Keratinocyte (primary cell): ENCODE measurements around the gene SPON1. TPM values are rescaled to one million over a fixed set of nuclear protein-coding genes. Genes with fewer than 3 reads are reported as not detected.

Experiments
- DNase-seq: peaks from one replicate; pipeline ENCODE4 v3.0.0-alpha.2; 2011; ENCODE audit warnings: low read depth, missing footprints, low spot score
- FAIRE-seq: peaks from 2 replicates; lab custom pipeline; 2011; peaks lifted over from hg19 to GRCh38; lab: Jason Lieb, UNC
- H2AFZ ChIP-seq: 2 replicates; pipeline ENCODE4 v1.6.0; 2012; ENCODE audit warnings: low read length, control low read depth, inconsistent platforms; ENCODE audit not compliant: control insufficient read depth
- H3K27ac ChIP-seq: 2 replicates; pipeline ENCODE4 v1.5.1; 2011; ENCODE audit warnings: low read length; ENCODE audit not compliant: control insufficient read depth, insufficient read depth
- H3K27me3 ChIP-seq: 3 replicates; pipeline ENCODE4 v1.6.0; 2011; ENCODE audit warnings: low read length; ENCODE audit not compliant: control insufficient read depth, insufficient read depth; ENCODE audit errors: extremely low read depth
- H3K36me3 ChIP-seq, 2 experiments: 2 replicates in 1 of 2; 3 replicates in 1 of 2; pipeline ENCODE4 v1.5.1; 2011; ENCODE audit warnings: low read length in 2 of 2, mild to moderate bottlenecking in 1 of 2; ENCODE audit not compliant: control insufficient read depth in 2 of 2, insufficient read depth in 2 of 2; ENCODE audit errors: extremely low read depth in 1 of 2
- H3K4me1 ChIP-seq: 3 replicates; pipeline ENCODE4 v1.5.1; 2011; ENCODE audit warnings: low read length; ENCODE audit not compliant: control insufficient read depth, insufficient read depth; ENCODE audit errors: extremely low read depth
- H3K4me2 ChIP-seq: 3 replicates; pipeline ENCODE4 v1.6.0; 2011; ENCODE audit warnings: low read depth, low read length; ENCODE audit not compliant: control insufficient read depth, insufficient read depth; ENCODE audit errors: extremely low read depth
- H3K4me3 ChIP-seq, 3 experiments: fragments of 200-600 bp in 1 of 3; sonication (generic) in 1 of 3; 2 replicates in 2 of 3; 3 replicates in 1 of 3; pipeline ENCODE4 v1.5.1; 2011 to 2016; ENCODE audit warnings: low read length in 3 of 3, mild to moderate bottlenecking in 3 of 3, control low read depth in 2 of 3, inconsistent platforms in 1 of 3, low read depth in 1 of 3, mixed read lengths in 1 of 3, mixed run types in 1 of 3, moderate library complexity in 1 of 3; ENCODE audit not compliant: control insufficient read depth in 2 of 3, insufficient read depth in 2 of 3; ENCODE audit errors: extremely low read depth in 1 of 3
- H3K79me2 ChIP-seq: 2 replicates; pipeline ENCODE4 v1.6.0; 2012; ENCODE audit warnings: low read length; ENCODE audit not compliant: control insufficient read depth, insufficient read depth
- H3K9ac ChIP-seq: 3 replicates; pipeline ENCODE4 v1.6.0; 2011; ENCODE audit warnings: low read length; ENCODE audit not compliant: control insufficient read depth, insufficient read depth; ENCODE audit errors: extremely low read depth
- H3K9me1 ChIP-seq: 3 replicates; pipeline ENCODE4 v1.6.0; 2011; ENCODE audit warnings: low read length; ENCODE audit not compliant: control insufficient read depth, insufficient read depth; ENCODE audit errors: extremely low read depth
- H3K9me3 ChIP-seq: 2 replicates; pipeline ENCODE4 v1.5.1; 2012; ENCODE audit warnings: low read depth, low read length; ENCODE audit not compliant: control insufficient read depth
- H4K20me1 ChIP-seq: 3 replicates; pipeline ENCODE4 v1.6.0; 2011; ENCODE audit warnings: low read length; ENCODE audit not compliant: control insufficient read depth, insufficient read depth; ENCODE audit errors: extremely low read depth
- EZH2 ChIP-seq: IDR thresholded peaks from one replicate; pipeline ENCODE4 v1.6.1; 2012; ENCODE audit warnings: inconsistent platforms, mild to moderate bottlenecking, low read length, moderate library complexity
- dilution Hi-C: fragments of 300-500 bp; cut with MboI; formaldehyde crosslinking; loops from one replicate; pipeline ENCODE4 v1.7.0; 2020; ENCODE audit warnings: low sequenced_read_pairs; ENCODE audit not compliant: extremely low pct_ligation_motif_present
- polyA plus RNA-seq, 5 experiments: library from polyadenylated mRNA; depleted of rRNA in 3 of 5; stranded (reverse) in 3 of 5; stranded (forward) in 1 of 5; unstranded in 1 of 5; fragments of >200 nt; gene quantifications; 1 replicate in 1 of 5; 2 replicates in 3 of 5; 3 replicates in 1 of 5; pipeline versions ENCODE4 v1.2.1 to v1.2.3, GENCODE V29; 2011 to 2012; ENCODE audit warnings: missing spikeins in 2 of 5, low read depth in 1 of 5, low replicate concordance in 1 of 5
- TF ChIP-seq, protein P1 (sequence below), 3 experiments: IDR thresholded peaks in 1 of 3; conservative IDR thresholded peaks in 1 of 3; optimal IDR thresholded peaks in 1 of 3; 2 replicates in 2 of 3; 3 replicates in 1 of 3; pipeline versions ENCODE3 to v1.5.1; 2011; ENCODE audit warnings: low read length in 3 of 3, mild to moderate bottlenecking in 3 of 3, moderate library complexity in 2 of 3, control low read depth in 1 of 3, inconsistent platforms in 1 of 3; ENCODE audit not compliant: insufficient read depth in 2 of 3; ENCODE audit errors: extremely low read depth in 1 of 3

Gene SPON1
- polyA plus RNA-seq, 1 donor (not counting 4 experiments of a cell fraction or from before 2014, with no cell fraction given), result not detected

DNA sequence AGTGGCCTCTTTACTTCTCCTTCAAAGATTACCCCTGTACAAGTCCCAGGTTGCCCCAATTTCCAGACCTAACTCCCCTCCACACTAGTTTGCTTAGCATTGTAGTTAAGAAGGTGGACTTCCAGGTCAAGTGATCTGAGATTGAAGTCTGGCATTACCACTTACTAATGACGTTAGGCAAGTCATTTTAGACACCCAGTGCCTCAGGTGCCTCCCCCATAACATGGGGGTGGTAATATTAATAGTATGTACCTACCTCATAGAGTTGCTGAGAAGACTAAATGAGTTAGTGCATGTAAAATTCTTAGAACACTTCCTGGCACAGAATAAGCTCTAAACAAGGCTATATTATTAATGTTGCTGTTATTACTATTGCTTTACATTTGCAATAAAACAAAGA lies 93.4 kb downstream of the SPON1 start:
- Histone ChIP-seq H4K20me1 (no peaks in the 10 kb centered on the region), H3K9me1 (no peaks in the 10 kb centered on the region), H3K4me2 (no peak overlapping the region), H3K36me3 (no peaks in the 10 kb centered on the region), H2AFZ (no peak overlapping the region), H3K9me3 (no peaks in the 10 kb centered on the region), H3K79me2 (no peaks in the 10 kb centered on the region), H3K4me3 (no peak overlapping the region), H3K4me1 (peaks cover 3% of the 10 kb centered on the region), H3K27me3 (no peaks in the 10 kb centered on the region), H3K27ac (no peak overlapping the region), H3K9ac (no peak overlapping the region)
- FAIRE-seq (no peak), DNase-seq (no peak)
- dilution Hi-C loops, result no loop called here
- TF ChIP-seq, protein P1, sequence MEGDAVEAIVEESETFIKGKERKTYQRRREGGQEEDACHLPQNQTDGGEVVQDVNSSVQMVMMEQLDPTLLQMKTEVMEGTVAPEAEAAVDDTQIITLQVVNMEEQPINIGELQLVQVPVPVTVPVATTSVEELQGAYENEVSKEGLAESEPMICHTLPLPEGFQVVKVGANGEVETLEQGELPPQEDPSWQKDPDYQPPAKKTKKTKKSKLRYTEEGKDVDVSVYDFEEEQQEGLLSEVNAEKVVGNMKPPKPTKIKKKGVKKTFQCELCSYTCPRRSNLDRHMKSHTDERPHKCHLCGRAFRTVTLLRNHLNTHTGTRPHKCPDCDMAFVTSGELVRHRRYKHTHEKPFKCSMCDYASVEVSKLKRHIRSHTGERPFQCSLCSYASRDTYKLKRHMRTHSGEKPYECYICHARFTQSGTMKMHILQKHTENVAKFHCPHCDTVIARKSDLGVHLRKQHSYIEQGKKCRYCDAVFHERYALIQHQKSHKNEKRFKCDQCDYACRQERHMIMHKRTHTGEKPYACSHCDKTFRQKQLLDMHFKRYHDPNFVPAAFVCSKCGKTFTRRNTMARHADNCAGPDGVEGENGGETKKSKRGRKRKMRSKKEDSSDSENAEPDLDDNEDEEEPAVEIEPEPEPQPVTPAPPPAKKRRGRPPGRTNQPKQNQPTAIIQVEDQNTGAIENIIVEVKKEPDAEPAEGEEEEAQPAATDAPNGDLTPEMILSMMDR (optimal IDR thresholded peaks at IDR 0.05 in 1 of 3, IDR thresholded peaks at IDR 0.05 in 1 of 3, conservative IDR thresholded peaks at IDR 0.05 in 1 of 3; ENCODE audit: extremely low read depth in 1 of 3, insufficient read depth in 2 of 3, low read length in 3 of 3), result no peak
- TF ChIP-seq EZH2, result no peak

DNA sequence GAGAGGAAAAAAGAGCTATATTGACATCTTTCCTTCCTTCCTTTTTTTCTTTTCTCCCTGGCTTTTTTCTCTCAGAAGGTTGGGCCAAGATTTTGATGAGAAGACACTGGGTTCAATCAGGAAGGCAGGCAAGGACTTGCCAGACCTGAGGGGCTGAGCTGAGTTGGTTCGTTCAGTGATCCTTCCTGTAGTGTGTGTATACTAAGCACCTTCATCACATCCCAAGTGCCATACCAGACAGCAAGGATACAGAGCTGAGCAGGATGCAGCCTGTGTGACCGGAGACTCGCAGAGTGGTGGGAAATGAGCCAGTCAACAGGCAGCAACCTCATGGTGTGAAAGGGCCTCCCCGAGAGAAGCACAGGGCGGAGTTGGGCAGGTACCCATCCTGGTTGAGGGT lies 95.5 kb downstream of the SPON1 start:
- no peak for TF ChIP-seq EZH2
- TF ChIP-seq, protein P1 (optimal IDR thresholded peaks at IDR 0.05 in 1 of 3, IDR thresholded peaks at IDR 0.05 in 1 of 3, conservative IDR thresholded peaks at IDR 0.05 in 1 of 3; ENCODE audit: extremely low read depth in 1 of 3, insufficient read depth in 2 of 3, low read length in 3 of 3), result no peak
- H2AFZ ChIP-seq, result no peak overlapping the region
- dilution Hi-C loops, result no loop called here
- H3K9ac ChIP-seq, result no peak overlapping the region
- no peak overlapping the region for H3K27ac ChIP-seq
- no peak overlapping the region for H3K4me3 ChIP-seq
- H3K36me3 ChIP-seq, result no peaks in the 10 kb centered on the region
- H3K4me1 ChIP-seq, result peaks cover 3% of the 10 kb centered on the region
- FAIRE-seq (peak; percentile 29), DNase-seq (no peak)
- H4K20me1 ChIP-seq, result no peaks in the 10 kb centered on the region
- H3K4me2 ChIP-seq, result no peak overlapping the region
- H3K27me3 ChIP-seq, result no peaks in the 10 kb centered on the region
- H3K9me3 ChIP-seq, result no peaks in the 10 kb centered on the region
- H3K9me1 ChIP-seq, result no peaks in the 10 kb centered on the region
- H3K79me2 ChIP-seq, result no peaks in the 10 kb centered on the region
